ENCODE measurements around the gene NEDD4L.

NEDD4L gene

GRCh38 chr18:58091099-58091611, 47.1 kb downstream of the NEDD4L start:
- no peak for DNase-seq (ENCODE audit: extremely low read depth in 1 of 2, low read depth in 1 of 2)

- DNase-seq (ENCODE audit: extremely low read depth in 1 of 2, low read depth in 1 of 2): no peak
Observed at GRCh38 chr18:58093311-58093803, 49.3 kb downstream of the NEDD4L start.

GRCh38 chr18:58095222-58095621, 51.2 kb downstream of the NEDD4L start:
- DNase-seq (ENCODE audit: extremely low read depth in 1 of 2, low read depth in 1 of 2): no peak

- DNase-seq (ENCODE audit: extremely low read depth in 1 of 2, low read depth in 1 of 2): no peak
Observed at GRCh38 chr18:58095655-58096054, 51.6 kb downstream of the NEDD4L start.

- no peak for DNase-seq (ENCODE audit: extremely low read depth in 1 of 2, low read depth in 1 of 2)
Observed at GRCh38 chr18:58096658-58097057, 52.6 kb downstream of the NEDD4L start.

- no peak for DNase-seq (ENCODE audit: extremely low read depth in 1 of 2, low read depth in 1 of 2)
Observed at GRCh38 chr18:58097121-58097906, 53.3 kb downstream of the NEDD4L start.

GRCh38 chr18:58097907-58098166, 53.8 kb downstream of the NEDD4L start:
- no peak for DNase-seq (ENCODE audit: extremely low read depth in 1 of 2, low read depth in 1 of 2)

GRCh38 chr18:58098706-58099105, 54.7 kb downstream of the NEDD4L start:
- DNase-seq (ENCODE audit: extremely low read depth in 1 of 2, low read depth in 1 of 2): no peak

- no peak for DNase-seq (ENCODE audit: extremely low read depth in 1 of 2, low read depth in 1 of 2)
Observed at GRCh38 chr18:58100154-58100553, 56.1 kb downstream of the NEDD4L start.

- no peak for DNase-seq (ENCODE audit: extremely low read depth in 1 of 2, low read depth in 1 of 2)
Observed at GRCh38 chr18:58101291-58101794, 57.3 kb downstream of the NEDD4L start.

GRCh38 chr18:58102018-58102417, 58.0 kb downstream of the NEDD4L start:
- DNase-seq (ENCODE audit: extremely low read depth in 1 of 2, low read depth in 1 of 2): no peak

- DNase-seq (ENCODE audit: extremely low read depth in 1 of 2, low read depth in 1 of 2): no peak
Observed at GRCh38 chr18:58102875-58103274, 58.8 kb downstream of the NEDD4L start.

- DNase-seq (ENCODE audit: extremely low read depth in 1 of 2, low read depth in 1 of 2): no peak
Observed at GRCh38 chr18:58103339-58103985, 59.4 kb downstream of the NEDD4L start.

- DNase-seq (ENCODE audit: extremely low read depth in 1 of 2, low read depth in 1 of 2): no peak
Observed at GRCh38 chr18:58104096-58104495, 60.1 kb downstream of the NEDD4L start.

- no peak for DNase-seq (ENCODE audit: extremely low read depth in 1 of 2, low read depth in 1 of 2)
Observed at GRCh38 chr18:58105206-58105887, 61.3 kb downstream of the NEDD4L start.

- no peak for DNase-seq (ENCODE audit: extremely low read depth in 1 of 2, low read depth in 1 of 2)
Observed at GRCh38 chr18:58105888-58106260, 61.8 kb downstream of the NEDD4L start.

GRCh38 chr18:58106289-58107070, 62.5 kb downstream of the NEDD4L start:
- no peak for DNase-seq (ENCODE audit: extremely low read depth in 1 of 2, low read depth in 1 of 2)

GRCh38 chr18:58109256-58109655, 65.2 kb downstream of the NEDD4L start:
- DNase-seq (ENCODE audit: extremely low read depth in 1 of 2, low read depth in 1 of 2): no peak

GRCh38 chr18:58110398-58110797, 66.4 kb downstream of the NEDD4L start:
- no peak for DNase-seq (ENCODE audit: extremely low read depth in 1 of 2, low read depth in 1 of 2)

GRCh38 chr18:58112174-58112573, 68.1 kb downstream of the NEDD4L start:
- no peak for DNase-seq (ENCODE audit: extremely low read depth in 1 of 2, low read depth in 1 of 2)

GRCh38 chr18:58113337-58113736, 69.3 kb downstream of the NEDD4L start:
- DNase-seq (ENCODE audit: extremely low read depth in 1 of 2, low read depth in 1 of 2): no peak
